Activated naive CD4-positive, alpha-beta T cell treated with anti-CD3 and anti-CD28 coated beads, Interleukin-2, amount 10 ng/mL, durations not matched to agents 7 days and 5 days (primary cell): ENCODE results near the gene TMEM176A.
A peak's percentile ranks its signal among the peaks of the same experiment; 100 is the strongest.

Experiments used
- CTCF ChIA-PET: fragments of 350-600 bp; sonication (Branson Sonifier 250); formaldehyde crosslinking; loops from one replicate; lab custom pipeline; 2021; ENCODE audit warnings: antibody characterized with exemption; lab: Charles Lee
- DNase-seq: peaks from one replicate; pipeline ENCODE4 v3.0.0-alpha.2; 2020
- H3K27ac Mint-ChIP-seq: one replicate; pipeline ENCODE4 v1.8.0; 2021; ENCODE audit warnings: mild to moderate bottlenecking, moderate library complexity, mixed read lengths
- H3K27me3 Mint-ChIP-seq: one replicate; pipeline ENCODE4 v1.8.0; 2021; ENCODE audit warnings: mild to moderate bottlenecking, mixed read lengths
- H3K36me3 Mint-ChIP-seq: one replicate; pipeline ENCODE4 v1.8.0; 2021; ENCODE audit warnings: mixed read lengths
- H3K4me1 Mint-ChIP-seq: one replicate; pipeline ENCODE4 v1.8.0; 2021; ENCODE audit warnings: mixed read lengths
- H3K4me3 Mint-ChIP-seq: one replicate; pipeline ENCODE4 v1.8.0; 2021; ENCODE audit warnings: mild to moderate bottlenecking, moderate library complexity, mixed read lengths
- H3K9me3 Mint-ChIP-seq: one replicate; pipeline ENCODE4 v1.8.0; 2021; ENCODE audit warnings: mixed read lengths

The TMEM176A gene

DNA sequence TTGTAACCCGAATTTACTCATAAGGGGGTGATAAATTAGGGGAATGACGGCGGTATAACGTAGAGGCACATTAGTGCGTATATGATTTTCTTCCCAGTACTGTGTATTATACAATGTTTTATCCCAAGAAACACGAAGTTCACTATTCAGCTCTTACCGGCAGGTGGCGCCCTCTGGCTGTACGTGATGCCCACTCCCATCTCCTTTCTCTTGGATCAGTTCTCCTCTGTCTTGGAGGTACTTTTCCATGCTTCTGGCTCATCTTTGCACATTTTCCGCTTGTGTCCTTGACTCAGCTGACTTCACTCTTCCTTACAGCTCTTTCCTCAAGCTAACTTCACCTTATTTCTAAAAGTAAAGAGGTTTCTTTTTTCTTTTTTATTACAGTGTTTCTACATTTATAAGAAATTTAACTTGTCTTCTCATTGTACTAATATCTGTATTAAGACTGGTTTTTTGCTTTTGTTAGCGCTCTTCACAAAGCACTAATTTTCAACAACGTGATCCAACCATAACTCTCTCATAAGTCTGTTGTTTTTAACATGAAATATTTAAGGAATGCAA is 21.7 kb upstream of the TMEM176A start:
- peaks cover 3% of the 10 kb centered on the region for H3K36me3 Mint-ChIP-seq
- H3K27ac Mint-ChIP-seq, result no peak overlapping the region
- peaks cover 4% of the 10 kb centered on the region for H3K4me1 Mint-ChIP-seq
- peaks cover 33% of the 10 kb centered on the region for H3K27me3 Mint-ChIP-seq
- peak; percentile 81 for DNase-seq
- no peak overlapping the region for H3K4me3 Mint-ChIP-seq
- CTCF ChIA-PET, result interaction anchor here (0.6 to 1.6 kb wide), 13 partner anchors 9 to 864 kb away, joined by 3 to 9 read pairs (median 4); partner anchors contain the start of gene NOS3
- H3K9me3 Mint-ChIP-seq, result peaks cover 5% of the 10 kb centered on the region

DNA sequence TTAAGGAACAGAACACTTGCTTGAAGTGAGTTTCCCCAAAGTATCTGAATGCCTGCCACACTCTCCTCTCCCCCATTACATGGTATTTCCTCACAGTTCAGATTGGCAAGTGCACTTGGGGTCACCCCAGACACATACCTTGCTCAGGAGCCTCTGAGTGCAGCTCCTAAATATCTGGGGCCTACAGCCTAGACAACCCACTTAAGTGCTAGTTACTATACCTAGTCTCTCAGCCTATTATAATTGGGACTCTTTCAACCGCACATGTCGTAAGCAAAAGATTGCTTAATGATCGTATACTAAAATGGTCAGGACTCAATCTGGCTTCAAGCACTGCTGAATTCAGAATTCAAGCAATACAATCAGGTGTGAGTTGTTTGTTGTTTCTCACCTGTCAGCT is 20.3 kb upstream of the TMEM176A start:
- H3K36me3 Mint-ChIP-seq, result no peaks in the 10 kb centered on the region
- H3K27me3 Mint-ChIP-seq, result peaks cover 39% of the 10 kb centered on the region
- peaks cover 4% of the 10 kb centered on the region for H3K4me1 Mint-ChIP-seq
- CTCF ChIA-PET, result interaction anchor here (0.7 to 1.4 kb wide), 2 partner anchors 9 to 334 kb away, joined by 3 to 5 read pairs; no protein-coding TSS in a partner anchor
- no peak overlapping the region for H3K4me3 Mint-ChIP-seq
- H3K27ac Mint-ChIP-seq, result no peak overlapping the region
- no peaks in the 10 kb centered on the region for H3K9me3 Mint-ChIP-seq
- DNase-seq, result no peak

DNA sequence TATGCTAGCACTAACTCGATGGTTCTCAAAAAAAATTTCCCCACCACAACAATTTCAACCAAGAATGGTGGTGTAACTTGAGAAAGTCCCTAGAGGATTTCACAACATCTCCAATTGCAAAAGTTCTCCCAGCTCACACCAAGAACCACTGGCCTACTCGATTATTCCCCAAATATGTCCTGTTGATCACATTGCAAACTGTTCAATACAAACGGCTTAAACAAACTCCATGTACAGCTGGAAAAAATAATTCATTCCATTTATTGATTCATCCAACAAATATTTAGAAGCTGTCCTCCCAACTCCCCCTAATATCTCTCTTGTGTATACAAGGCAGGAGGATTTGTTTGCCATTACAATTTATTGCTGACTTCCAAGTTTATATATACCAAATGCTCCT is 19.5 kb upstream of the TMEM176A start:
- peaks cover 38% of the 10 kb centered on the region for H3K27me3 Mint-ChIP-seq
- CTCF ChIA-PET, result interaction anchor here (1.4 kb wide), 1 partner anchor 8 kb away, joined by 5 read pairs; no protein-coding TSS in a partner anchor
- H3K36me3 Mint-ChIP-seq, result no peaks in the 10 kb centered on the region
- DNase-seq, result no peak
- H3K4me1 Mint-ChIP-seq, result peaks cover 9% of the 10 kb centered on the region
- H3K27ac Mint-ChIP-seq, result no peak overlapping the region
- no peaks in the 10 kb centered on the region for H3K9me3 Mint-ChIP-seq
- no peak overlapping the region for H3K4me3 Mint-ChIP-seq

DNA sequence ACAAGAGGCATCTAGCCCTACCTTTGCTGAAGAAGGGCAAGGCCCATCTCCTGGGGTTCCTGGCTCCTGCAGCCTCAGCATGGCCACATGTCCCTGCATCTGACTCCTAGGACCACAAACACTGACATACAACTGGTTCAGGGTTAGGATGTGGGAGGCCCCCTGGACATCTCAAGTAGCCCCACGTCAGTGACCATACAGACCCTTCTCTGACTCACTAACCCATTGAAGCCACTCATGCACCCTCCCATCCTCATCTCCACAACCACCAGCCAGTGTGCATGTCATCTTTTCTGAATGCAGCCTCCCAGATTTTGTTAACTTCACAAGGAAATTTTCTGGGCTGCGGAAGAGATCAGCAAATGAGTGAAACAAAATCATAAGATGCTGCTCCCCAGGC is 18.6 kb upstream of the TMEM176A start:
- Mint-ChIP-seq H3K4me3 (no peak overlapping the region), H3K9me3 (no peaks in the 10 kb centered on the region), H3K27ac (no peak overlapping the region), H3K27me3 (peaks cover 37% of the 10 kb centered on the region), H3K4me1 (peaks cover 11% of the 10 kb centered on the region), H3K36me3 (no peaks in the 10 kb centered on the region)
- CTCF ChIA-PET, result no interaction called here
- DNase-seq, result no peak

DNA sequence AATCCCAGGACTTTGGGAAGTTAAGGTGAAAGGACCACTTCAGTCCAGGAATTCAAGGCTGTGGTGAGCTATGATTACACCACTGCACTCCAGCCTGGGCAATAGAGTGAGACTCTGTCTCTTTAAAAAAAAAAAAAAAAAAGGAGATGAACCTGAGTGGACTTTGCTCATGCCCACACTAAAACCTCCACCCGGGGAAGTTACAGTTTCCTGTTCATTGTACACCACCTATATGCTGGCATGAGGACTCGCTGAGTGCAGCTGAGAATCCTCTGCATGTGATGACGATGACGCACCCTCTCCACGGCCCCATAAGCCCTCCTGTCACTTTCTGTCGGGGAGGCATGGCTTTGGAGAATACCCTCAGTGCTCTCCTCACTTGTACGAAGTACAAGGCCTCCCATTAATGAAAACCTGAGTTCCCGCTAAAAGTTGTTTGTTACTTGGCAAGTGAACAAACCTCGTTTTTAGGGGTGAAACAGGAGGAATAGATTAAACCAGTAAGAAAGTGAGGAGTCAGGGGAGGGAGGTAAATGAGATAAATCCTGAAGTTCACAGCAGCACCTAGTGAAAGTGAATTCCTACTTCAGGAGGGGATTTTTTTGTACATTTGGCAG is 16.3 kb upstream of the TMEM176A start:
- CTCF ChIA-PET, result no interaction called here

DNA sequence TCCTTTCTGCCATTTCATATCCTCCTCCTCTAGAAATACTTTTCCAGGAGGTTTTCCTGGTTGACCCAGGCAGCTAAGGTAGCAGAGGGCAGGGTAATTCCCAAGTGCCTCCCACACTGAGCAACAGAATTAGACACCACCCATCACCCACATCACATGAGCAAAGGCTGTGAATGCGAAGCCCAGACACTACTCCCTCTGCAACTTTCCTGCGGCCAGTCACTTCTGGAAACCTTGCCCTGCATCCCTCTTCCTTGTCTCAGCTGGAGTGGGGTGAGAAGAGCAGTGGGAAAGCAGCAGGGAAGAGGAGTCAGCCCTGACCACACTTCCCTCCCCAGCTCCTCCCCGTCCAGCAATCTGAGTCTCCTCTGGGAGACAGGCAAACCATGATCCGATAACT is 15.6 kb upstream of the TMEM176A start:
- H3K9me3 Mint-ChIP-seq, result no peaks in the 10 kb centered on the region
- H3K36me3 Mint-ChIP-seq, result no peaks in the 10 kb centered on the region
- CTCF ChIA-PET, result no interaction called here
- H3K27ac Mint-ChIP-seq, result no peak overlapping the region
- DNase-seq, result no peak
- H3K4me1 Mint-ChIP-seq, result peaks cover 7% of the 10 kb centered on the region
- peaks cover 36% of the 10 kb centered on the region for H3K27me3 Mint-ChIP-seq
- H3K4me3 Mint-ChIP-seq, result no peak overlapping the region

More for the DNA sequence above, 16.3 kb upstream of the TMEM176A start:
- Mint-ChIP-seq H3K27ac (no peak overlapping the region), H3K27me3 (peaks cover 36% of the 10 kb centered on the region), H3K4me3 (no peak overlapping the region), H3K36me3 (no peaks in the 10 kb centered on the region), H3K4me1 (peaks cover 7% of the 10 kb centered on the region), H3K9me3 (no peaks in the 10 kb centered on the region)
- no peak for DNase-seq

DNA sequence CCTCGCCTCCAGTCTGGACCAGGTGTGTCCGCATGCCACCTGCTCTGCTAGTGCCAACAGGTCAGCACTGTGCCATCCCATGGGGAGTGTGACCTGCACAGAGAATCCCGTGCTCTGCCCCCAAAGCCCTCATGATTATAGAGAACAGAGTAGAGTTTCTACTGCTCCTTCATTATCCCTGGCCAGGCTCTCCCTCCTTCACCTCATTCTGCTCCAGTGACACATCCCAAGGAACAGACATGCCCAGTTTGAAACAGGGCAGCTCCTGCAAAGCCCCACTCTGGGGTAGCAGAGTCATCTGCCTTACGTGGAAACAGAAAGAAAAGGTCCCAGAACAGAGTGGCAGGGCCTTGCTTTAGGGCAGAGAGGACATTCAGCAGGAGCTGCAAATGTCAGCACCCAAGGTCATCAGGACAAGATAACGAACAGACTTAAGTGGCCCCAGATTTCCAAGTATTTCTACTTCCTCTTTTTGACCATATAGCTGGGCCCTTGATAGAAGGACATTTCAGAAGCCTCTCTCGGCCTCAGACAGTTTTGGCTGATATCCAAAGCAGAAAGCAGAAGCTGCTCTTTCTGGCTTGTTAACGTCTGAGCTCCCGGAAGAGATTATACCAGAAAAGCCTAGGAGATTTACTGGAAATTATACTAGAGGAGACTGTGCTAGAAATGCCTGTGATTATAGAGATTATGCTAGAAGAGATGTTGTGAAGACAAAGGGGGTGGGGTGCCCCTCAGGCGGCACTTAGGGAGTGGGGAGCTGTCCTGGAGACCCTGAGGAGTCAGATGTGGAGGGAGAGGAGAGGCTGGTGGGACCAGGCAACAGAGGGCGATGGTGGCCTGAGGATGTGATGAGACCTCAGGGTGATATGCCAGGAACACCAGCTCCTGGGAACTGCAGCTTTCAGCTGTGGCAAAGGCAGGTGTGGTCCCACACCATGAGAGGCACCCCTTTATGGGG is 13.0 kb upstream of the TMEM176A start:
- no peak overlapping the region for H3K27ac Mint-ChIP-seq
- peaks cover 38% of the 10 kb centered on the region for H3K27me3 Mint-ChIP-seq
- DNase-seq, result no peak
- no peak overlapping the region for H3K4me3 Mint-ChIP-seq
- H3K4me1 Mint-ChIP-seq, result peaks cover 7% of the 10 kb centered on the region
- no peaks in the 10 kb centered on the region for H3K36me3 Mint-ChIP-seq
- H3K9me3 Mint-ChIP-seq, result no peaks in the 10 kb centered on the region
- CTCF ChIA-PET, result interaction anchor here (1.0 to 1.3 kb wide), 3 partner anchors 9 to 175 kb away, joined by 3 to 4 read pairs (median 4); no protein-coding TSS in a partner anchor

DNA sequence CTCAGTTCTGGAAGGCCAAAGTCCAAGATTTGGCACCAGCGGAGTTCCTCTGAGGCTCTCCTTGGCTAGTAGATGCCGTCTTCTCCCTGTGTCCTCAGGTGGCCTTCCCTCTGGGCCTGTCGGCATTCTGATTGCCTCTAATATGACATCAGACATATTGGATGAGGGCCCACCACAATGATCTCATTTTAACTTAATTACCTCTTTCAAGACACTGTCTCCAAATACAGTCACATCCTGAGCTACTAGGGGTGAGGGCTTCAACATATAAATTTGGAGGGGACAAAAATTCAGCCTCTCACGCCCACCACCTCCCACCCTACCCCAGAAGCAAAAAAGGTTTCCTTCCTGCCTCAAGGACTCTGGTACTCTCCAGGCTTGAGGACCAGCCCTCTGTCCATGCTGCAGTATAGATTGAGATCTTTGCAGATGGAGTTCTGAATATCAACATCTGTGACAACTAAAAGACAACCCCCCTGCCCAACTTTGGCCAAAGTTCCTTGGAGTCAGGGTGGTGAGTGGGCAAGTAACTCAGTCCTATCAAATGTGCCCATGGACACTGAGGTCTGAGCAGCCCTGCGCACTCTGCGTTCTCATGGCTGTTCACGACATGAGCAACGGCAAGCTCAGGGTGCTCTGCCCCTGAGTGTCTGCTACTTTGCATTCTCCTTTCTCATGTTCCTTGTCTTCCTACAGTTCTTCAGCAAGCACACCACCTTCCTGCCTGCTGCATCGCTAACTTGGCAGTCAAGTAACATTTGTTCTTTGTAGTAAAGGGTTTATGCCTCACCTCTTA is 11.9 kb upstream of the TMEM176A start:
- no peak overlapping the region for H3K27ac Mint-ChIP-seq
- H3K9me3 Mint-ChIP-seq, result no peaks in the 10 kb centered on the region
- no peak overlapping the region for H3K4me3 Mint-ChIP-seq
- H3K36me3 Mint-ChIP-seq, result no peaks in the 10 kb centered on the region
- H3K27me3 Mint-ChIP-seq, result peaks cover 38% of the 10 kb centered on the region
- CTCF ChIA-PET, result interaction anchor here (1.3 to 1.4 kb wide), 2 partner anchors 8 to 174 kb away, joined by 4 to 5 read pairs; no protein-coding TSS in a partner anchor
- no peak for DNase-seq
- H3K4me1 Mint-ChIP-seq, result peaks cover 7% of the 10 kb centered on the region

DNA sequence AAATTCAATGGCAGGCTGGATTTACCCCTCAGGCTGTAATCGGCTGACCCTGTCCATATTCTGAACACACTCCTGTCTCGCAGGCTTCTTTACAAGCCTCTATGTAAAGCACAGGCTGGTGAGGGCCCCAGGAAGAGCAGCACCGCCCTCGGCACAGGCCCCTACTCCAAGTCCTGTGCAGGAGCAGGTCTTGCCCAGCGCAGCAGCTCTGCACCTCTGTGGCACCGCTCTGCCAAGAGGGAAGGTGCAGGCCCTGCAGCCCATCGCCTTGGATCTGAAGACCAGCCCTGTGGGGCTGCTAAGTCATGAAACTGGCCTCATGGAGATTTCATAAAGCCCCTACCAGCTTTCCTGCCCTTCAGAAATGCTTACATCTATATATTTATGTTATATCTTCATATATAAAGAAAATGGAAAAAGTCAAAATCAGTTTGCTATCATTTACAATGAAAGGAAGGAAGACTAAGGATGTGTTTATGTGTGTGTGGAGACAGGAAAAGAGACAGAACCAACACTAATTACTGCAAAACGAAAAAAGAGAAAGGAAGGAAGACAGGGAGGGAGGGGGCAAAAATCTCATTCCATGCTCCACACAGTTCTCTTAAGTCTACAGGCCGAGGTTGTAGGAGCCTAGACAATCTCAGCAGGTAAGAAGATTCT is 10.0 kb upstream of the TMEM176A start:
- CTCF ChIA-PET, result no interaction called here
- Mint-ChIP-seq H3K4me1 (peaks cover 6% of the 10 kb centered on the region), H3K9me3 (no peaks in the 10 kb centered on the region), H3K27me3 (peaks cover 28% of the 10 kb centered on the region), H3K4me3 (no peak overlapping the region), H3K36me3 (no peaks in the 10 kb centered on the region), H3K27ac (no peak overlapping the region)
- no peak for DNase-seq

DNA sequence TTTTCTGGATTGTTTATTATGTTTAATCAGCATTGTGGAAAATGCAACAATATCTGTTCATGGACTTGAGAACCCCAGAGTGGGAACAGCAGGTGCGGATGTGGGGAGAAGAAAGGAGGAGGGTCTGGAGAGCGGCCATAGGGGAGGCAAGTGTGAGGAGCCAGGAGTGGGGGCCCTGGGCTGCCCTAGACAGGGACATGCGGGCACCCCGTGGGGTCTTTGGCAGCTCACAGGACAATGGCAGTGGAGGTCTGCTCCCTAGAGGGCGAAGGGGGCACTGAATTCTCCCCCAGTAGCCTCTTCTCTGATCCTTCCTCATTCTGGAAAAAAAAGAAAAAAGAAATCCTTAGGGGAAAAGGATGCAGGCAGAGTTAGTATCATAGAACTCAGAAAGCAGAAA is 9.3 kb upstream of the TMEM176A start:
- no peak for DNase-seq
- Mint-ChIP-seq H3K27me3 (peaks cover 24% of the 10 kb centered on the region), H3K4me1 (no peaks in the 10 kb centered on the region), H3K36me3 (no peaks in the 10 kb centered on the region), H3K9me3 (no peaks in the 10 kb centered on the region), H3K4me3 (no peak overlapping the region), H3K27ac (no peak overlapping the region)
- CTCF ChIA-PET, result no interaction called here

DNA sequence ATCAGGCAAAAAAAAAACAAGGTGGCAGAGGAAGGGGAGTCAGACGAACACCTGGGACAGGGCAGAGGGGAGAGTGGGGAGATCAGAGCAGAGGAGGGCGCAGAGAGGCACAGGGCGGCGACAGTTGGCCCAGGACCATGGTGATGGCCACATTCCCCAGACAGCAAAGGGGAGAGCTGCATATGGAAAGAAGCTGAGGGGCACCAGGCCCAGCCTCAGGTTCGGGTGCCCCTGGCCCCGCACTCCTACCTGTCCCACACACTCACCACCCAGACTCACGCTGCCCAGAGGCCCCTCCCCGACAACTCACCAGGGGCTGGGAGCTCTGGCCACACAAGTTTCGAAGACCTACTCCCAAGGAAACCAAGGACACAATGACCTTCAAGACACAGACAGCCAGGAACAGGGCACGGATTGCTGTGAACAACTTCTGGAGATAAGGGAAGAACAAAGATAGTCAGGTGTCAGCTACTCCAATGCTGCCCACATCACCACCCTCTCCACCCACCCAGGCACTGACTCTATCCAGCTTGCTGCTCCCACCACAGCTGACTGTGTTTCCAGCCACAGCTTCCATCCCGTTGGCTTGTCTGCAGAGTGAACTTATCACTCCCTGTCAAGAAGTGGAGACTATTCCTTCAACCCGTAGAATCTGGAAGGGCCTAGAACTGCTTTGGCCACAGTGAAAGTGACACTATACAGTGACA is 8.7 kb upstream of the TMEM176A start:
- no peak for DNase-seq
- no peak overlapping the region for H3K27ac Mint-ChIP-seq
- H3K4me1 Mint-ChIP-seq, result no peaks in the 10 kb centered on the region
- H3K9me3 Mint-ChIP-seq, result no peaks in the 10 kb centered on the region
- CTCF ChIA-PET, result interaction anchor here (1.0 kb wide), 1 partner anchor 13 kb away, joined by 6 read pairs; no protein-coding TSS in a partner anchor
- peaks cover 24% of the 10 kb centered on the region for H3K27me3 Mint-ChIP-seq
- H3K4me3 Mint-ChIP-seq, result no peak overlapping the region
- H3K36me3 Mint-ChIP-seq, result no peaks in the 10 kb centered on the region

DNA sequence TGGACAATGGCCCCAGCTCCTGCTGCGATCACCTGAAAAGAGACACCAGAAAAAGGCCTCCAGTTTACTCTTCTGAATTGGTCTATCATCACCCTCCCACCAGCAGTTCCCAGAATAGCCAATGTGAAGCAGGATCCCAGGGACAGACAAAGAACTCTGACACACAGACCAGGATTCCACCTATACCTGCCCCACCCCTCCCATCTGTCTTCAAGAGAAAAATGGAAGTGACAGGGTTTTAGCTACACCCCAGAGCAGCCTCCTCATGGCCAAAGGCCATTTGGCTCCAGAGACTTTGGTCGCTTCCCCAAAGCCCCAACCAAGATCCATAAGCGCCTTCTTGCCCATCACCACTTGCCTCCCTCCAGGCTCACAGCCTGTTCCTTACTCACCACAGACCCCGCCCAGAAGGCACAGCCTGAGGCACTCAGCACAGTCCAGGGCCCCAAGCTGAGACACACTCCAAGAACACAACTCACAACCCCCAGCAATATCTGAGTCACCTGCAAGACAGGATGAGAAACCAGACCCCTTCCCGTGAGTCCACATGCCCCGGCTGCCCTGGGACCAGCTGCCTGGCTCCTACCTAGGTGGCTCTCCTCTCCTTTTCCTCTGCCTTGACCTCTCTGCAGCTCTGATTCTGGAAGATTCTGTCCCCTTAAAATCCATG is 6.9 kb upstream of the TMEM176A start:
- no peak overlapping the region for H3K4me3 Mint-ChIP-seq
- H3K36me3 Mint-ChIP-seq, result no peaks in the 10 kb centered on the region
- no peak for DNase-seq
- H3K27me3 Mint-ChIP-seq, result peaks cover 21% of the 10 kb centered on the region
- CTCF ChIA-PET, result no interaction called here
- H3K9me3 Mint-ChIP-seq, result no peaks in the 10 kb centered on the region
- no peak overlapping the region for H3K27ac Mint-ChIP-seq
- no peaks in the 10 kb centered on the region for H3K4me1 Mint-ChIP-seq
